Parathyroid adenoma (tissue), 2 donors: ENCODE results near the gene RBKS.

Source experiments
- H2AFZ ChIP-seq: fragments of 300-600 bp; sonication (generic); one replicate; pipeline ENCODE4 v1.7.0; 2017; ENCODE audit warnings: antibody characterized with exemption, mild to moderate bottlenecking
- H3K27ac ChIP-seq: fragments of 300-600 bp; sonication (generic); one replicate; pipeline ENCODE4 v1.7.0; 2017
- H3K27me3 ChIP-seq: fragments of 300-600 bp; sonication (generic); one replicate; pipeline ENCODE4 v1.7.0; 2017; ENCODE audit warnings: low read length; ENCODE audit not compliant: control insufficient read depth, insufficient read depth
- H3K36me3 ChIP-seq: fragments of 300-600 bp; sonication (generic); one replicate; pipeline ENCODE4 v1.7.0; 2017; ENCODE audit warnings: low read length; ENCODE audit not compliant: control insufficient read depth, insufficient read depth
- H3K4me1 ChIP-seq: fragments of 300-600 bp; sonication (generic); one replicate; pipeline ENCODE4 v1.7.0; 2017; ENCODE audit warnings: control low read depth
- H3K4me2 ChIP-seq: fragments of 300-600 bp; sonication (generic); one replicate; pipeline ENCODE4 v1.7.0; 2017; ENCODE audit warnings: low read length
- H3K4me3 ChIP-seq: fragments of 300-600 bp; sonication (generic); one replicate; pipeline ENCODE4 v1.7.0; 2017; ENCODE audit warnings: low read depth, low read length
- H3K79me2 ChIP-seq: fragments of 300-600 bp; sonication (generic); one replicate; pipeline ENCODE4 v1.7.0; 2017; ENCODE audit warnings: control low read depth
- H3K9ac ChIP-seq: fragments of 300-600 bp; sonication (generic); one replicate; pipeline ENCODE4 v1.7.0; 2017; ENCODE audit warnings: mild to moderate bottlenecking
- H3K9me3 ChIP-seq: fragments of 300-600 bp; sonication (generic); one replicate; pipeline ENCODE4 v1.7.0; 2017; ENCODE audit warnings: low read length; ENCODE audit not compliant: control insufficient read depth
- CTCF ChIP-seq: fragments of 300-600 bp; sonication (generic); IDR thresholded peaks from one replicate; pipeline ENCODE4 v1.7.0; 2017; ENCODE audit warnings: antibody characterized with exemption, mild to moderate bottlenecking
- donor health status: primary hyperparathyroidism.

RBKS gene

GRCh38 chr2:27796791-27797765 lies 93.1 kb downstream of the RBKS start:
- Histone ChIP-seq H3K4me3 (no peak overlapping the region), H2AFZ (no peak overlapping the region), H3K36me3 (no peaks in the 10 kb centered on the region), H3K4me1 (no peaks in the 10 kb centered on the region), H3K9ac (no peak overlapping the region), H3K9me3 (no peaks in the 10 kb centered on the region), H3K27me3 (no peaks in the 10 kb centered on the region), H3K4me2 (no peak overlapping the region), H3K27ac (no peak overlapping the region), H3K79me2 (no peaks in the 10 kb centered on the region)
- TF ChIP-seq CTCF, result no peak

GRCh38 chr2:27795868-27796277 lies 94.3 kb downstream of the RBKS start:
- no peak overlapping the region for H3K4me3 ChIP-seq
- H3K4me1 ChIP-seq, result no peaks in the 10 kb centered on the region
- H3K79me2 ChIP-seq, result no peaks in the 10 kb centered on the region
- H3K27me3 ChIP-seq, result no peaks in the 10 kb centered on the region
- H3K36me3 ChIP-seq, result no peaks in the 10 kb centered on the region
- no peak overlapping the region for H3K9ac ChIP-seq
- no peak overlapping the region for H2AFZ ChIP-seq
- no peaks in the 10 kb centered on the region for H3K9me3 ChIP-seq
- no peak for TF ChIP-seq CTCF
- no peak overlapping the region for H3K4me2 ChIP-seq
- peak overlapping the region; percentile 30 for H3K27ac ChIP-seq

- TF ChIP-seq CTCF, result no peak
- Histone ChIP-seq H3K4me3 (no peak overlapping the region), H3K36me3 (no peaks in the 10 kb centered on the region), H3K9me3 (no peaks in the 10 kb centered on the region), H3K79me2 (no peaks in the 10 kb centered on the region), H3K4me2 (no peak overlapping the region), H3K27ac (peak overlapping the region; percentile 30), H3K27me3 (no peaks in the 10 kb centered on the region), H2AFZ (no peak overlapping the region), H3K9ac (no peak overlapping the region), H3K4me1 (no peaks in the 10 kb centered on the region)
These were observed 94.9 kb downstream of the RBKS start for GRCh38 chr2:27795093-27795834.

GRCh38 chr2:27792759-27793158 lies 97.4 kb downstream of the RBKS start:
- Histone ChIP-seq H3K27ac (no peak overlapping the region), H2AFZ (no peak overlapping the region)
- TF ChIP-seq CTCF, result no peak

More at GRCh38 chr2:27792759-27793158, 97.4 kb downstream of the RBKS start:
- no peaks in the 10 kb centered on the region for H3K27me3 ChIP-seq
- H3K4me2 ChIP-seq, result no peak overlapping the region
- no peak overlapping the region for H3K4me3 ChIP-seq
- no peak overlapping the region for H3K9ac ChIP-seq
- H3K9me3 ChIP-seq, result no peaks in the 10 kb centered on the region
- no peaks in the 10 kb centered on the region for H3K36me3 ChIP-seq
- no peaks in the 10 kb centered on the region for H3K4me1 ChIP-seq
- H3K79me2 ChIP-seq, result no peaks in the 10 kb centered on the region
